GM12878 (cell line): Measurements from ENCODE around the gene WWTR1. TPM values are rescaled to one million over a fixed set of nuclear protein-coding genes. Genes with fewer than 3 reads are reported as not detected.

Experiments
- ATAC-seq: fragments of 200-7000 bp; cut with Tn5 transposase; 3 replicates; pipeline ENCODE4 v1.9.1; 2020; ENCODE audit warnings: mild to moderate bottlenecking, moderate library complexity
- BruUV-seq: library from RNA; stranded (reverse); fragments of 400-500 nt; replicated peaks from 2 replicates; lab custom pipeline; 2021; lab: Mats Ljungman, UMichigan
- CTCF ChIA-PET: fragments of 300-600 bp; sonication (Branson Sonifier 250); formaldehyde crosslinking; extraction: SDS; loops from one replicate; lab custom pipeline; 2021; ENCODE audit warnings: inconsistent platforms; lab: Yijun Ruan, JAX
- POLR2A ChIA-PET: fragments of 350-600 bp; formaldehyde crosslinking; extraction: SDS; loops from one replicate; lab custom pipeline; 2021; ENCODE audit warnings: inconsistent platforms; lab: Charles Lee
- RAD21 ChIA-PET: fragments of 300-600 bp; sonication (Branson Sonifier 250); formaldehyde crosslinking; loops from one replicate; lab custom pipeline; 2023; ENCODE audit warnings: antibody characterized with exemption; ENCODE audit not compliant: unreplicated experiment; lab: Charles Lee
- SMC1A ChIA-PET: fragments of 300-600 bp; sonication (Branson Sonifier 250); formaldehyde crosslinking; loops from one replicate; lab custom pipeline; 2023; ENCODE audit not compliant: unreplicated experiment, uncharacterized antibody; lab: Charles Lee
- DNase-seq: peaks from one replicate; pipeline ENCODE4 v3.0.0-alpha.2; 2011; ENCODE audit warnings: low read depth, low spot score
- FAIRE-seq: peaks from 3 replicates; lab custom pipeline; 2011; peaks lifted over from hg19 to GRCh38; lab: Jason Lieb, UNC
- H2AFZ ChIP-seq: 2 replicates; pipeline ENCODE4 v1.6.0; 2011; ENCODE audit warnings: low read depth, low read length, control low read depth; ENCODE audit not compliant: control insufficient read depth
- H3K27ac ChIP-seq: 2 replicates; pipeline ENCODE4 v1.5.1; 2011; ENCODE audit warnings: control low read depth; ENCODE audit not compliant: control insufficient read depth, insufficient read depth
- H3K27me3 ChIP-seq, 2 experiments: replicated peaks in 1 of 2; 2 replicates each; pipeline versions ENCODE4 v1.6.0 to v1.6.1; 2011; ENCODE audit warnings: low read length in 1 of 2; ENCODE audit not compliant: control insufficient read depth in 2 of 2, insufficient read depth in 2 of 2
- H3K36me3 ChIP-seq, 2 experiments: 2 replicates each; pipeline ENCODE4 v1.5.1; 2011; ENCODE audit warnings: low read length in 1 of 2; ENCODE audit not compliant: control insufficient read depth in 2 of 2, insufficient read depth in 2 of 2
- H3K4me1 ChIP-seq: 2 replicates; pipeline ENCODE4 v1.6.1; 2011; ENCODE audit warnings: mild to moderate bottlenecking, low read length, moderate library complexity, mixed read lengths; ENCODE audit not compliant: control insufficient read depth, insufficient read depth
- H3K4me2 ChIP-seq: 2 replicates; pipeline ENCODE4 v1.6.0; 2011; ENCODE audit warnings: control low read depth; ENCODE audit not compliant: control insufficient read depth, insufficient read depth
- H3K4me3 ChIP-seq: fragments of 200-600 bp; sonication (generic); 2 replicates; pipeline ENCODE4 v1.5.1; 2016
- H3K79me2 ChIP-seq: 2 replicates; pipeline ENCODE4 v1.6.0; 2011; ENCODE audit warnings: low read length; ENCODE audit not compliant: control insufficient read depth, insufficient read depth
- H3K9ac ChIP-seq: 2 replicates; pipeline ENCODE4 v1.8.0; 2011; ENCODE audit warnings: low read length, control low read depth, mixed read lengths; ENCODE audit not compliant: control insufficient read depth, insufficient read depth
- H3K9me3 ChIP-seq: replicated peaks from 3 replicates; pipeline ENCODE4 v1.5.1; 2011; ENCODE audit warnings: mild to moderate bottlenecking, low read length; ENCODE audit not compliant: control insufficient read depth, insufficient read depth
- H4K20me1 ChIP-seq: 2 replicates; pipeline ENCODE4 v1.6.0; 2011; ENCODE audit not compliant: control insufficient read depth, insufficient read depth
- CHD4 ChIP-seq: fragments of 200-600 bp; sonication (generic); IDR thresholded peaks from 2 replicates; pipeline ENCODE4 v1.6.1; 2016; ENCODE audit warnings: mild to moderate bottlenecking
- RFX5 ChIP-seq: IDR thresholded peaks from 2 replicates; pipeline ENCODE4 v1.6.1; 2011; ENCODE audit warnings: low read depth, low read length, improper control_type of control experiment
- ZSCAN29 ChIP-seq: fragments of 450-650 bp; IDR thresholded peaks from 2 replicates; pipeline ENCODE4 v1.6.1; 2017; ENCODE audit warnings: mild to moderate bottlenecking, moderate library complexity
- ZZZ3 ChIP-seq: IDR thresholded peaks from 2 replicates; pipeline ENCODE4 v1.6.1; 2011; ENCODE audit warnings: low read depth; ENCODE audit not compliant: control insufficient read depth, insufficient read length
- WGBS: methylation state at CpG from one replicate; pipeline ENCODE4 v1.1.6; 2016; ENCODE audit warnings: low lambda C conversion rate; ENCODE audit not compliant: insufficient replicate concordance, insufficient coverage; ENCODE audit errors: missing lambda C conversion rate; 5-methylcytosine and 5-hydroxymethylcytosine counted together
- in situ Hi-C: fragments of 300-500 bp; cut with MboI; formaldehyde crosslinking; loops from 9 replicates; pipeline ENCODE4 v1.14.3; 2018; ENCODE audit warnings: mixed read lengths
- intact Hi-C: fragments of 100-400 bp; cut with micrococcal nuclease; formaldehyde crosslinking; loops from one replicate; pipeline ENCODE4 v1.14.2; 2022; ENCODE audit not compliant: unreplicated experiment
- polyA plus RNA-seq, 11 experiments: library from polyadenylated mRNA; depleted of rRNA in 4 of 11; unstranded in 6 of 11; stranded (reverse) in 5 of 11; fragments of >200 nt; fragmentation: Nextera tagmentation in 4 of 11; fragmentation: Illumina TruSeq in 1 of 11; extraction: Ambion mirVana in 4 of 11; extraction: Trizol in 1 of 11; gene quantifications; 1 replicate in 1 of 11; 2 replicates in 10 of 11; pipeline versions ENCODE4 v1.2.1 to v1.2.3, GENCODE V29; 2011 to 2016; ENCODE audit warnings: inconsistent platforms in 2 of 11, missing spikeins in 2 of 11, low read depth in 1 of 11
- total RNA-seq, 4 experiments: library from RNA; depleted of rRNA in 3 of 4; stranded (reverse); fragments of >200 nt in 3 of 4; fragmentation: Illumina TruSeq in 1 of 4; extraction: Trizol in 1 of 4; gene quantifications; 2 replicates each; pipeline versions ENCODE4 v1.2.1 to v1.2.3, GENCODE V29; 2013 to 2021
- TF ChIP-seq, protein P1 (sequence below): fragments of 450-650 bp; IDR thresholded peaks from 2 replicates; pipeline ENCODE4 v1.6.1; 2017; ENCODE audit warnings: mild to moderate bottlenecking, moderate library complexity

Gene WWTR1
- total and polyA plus RNA-seq, 10 of the 15 experiments (the other 5 are each of a cell fraction or from before 2014, with no cell fraction given) = 2.5 to 18.5 (median 5.8) TPM

DNA sequence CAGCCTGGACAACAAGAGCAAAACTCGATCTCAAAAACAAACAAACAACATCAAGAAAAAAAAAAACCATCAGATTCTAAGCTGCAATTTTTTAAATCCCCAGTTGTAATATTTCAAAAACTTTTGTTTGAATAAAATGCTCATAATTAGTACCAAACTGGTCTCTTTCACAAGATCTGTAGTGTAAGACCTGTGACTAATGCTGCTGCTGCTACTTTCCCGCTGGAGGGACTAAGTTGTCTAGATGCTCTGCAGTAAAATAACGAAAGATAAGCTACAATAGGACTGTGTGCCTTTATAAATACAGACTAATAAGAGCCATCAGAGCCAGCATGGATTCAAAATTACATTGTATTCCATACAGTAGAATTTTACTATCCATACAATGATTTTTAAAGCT, 137.9 kb downstream of the WWTR1 start:
- H4K20me1 ChIP-seq = no peaks in the 10 kb centered on the region
- WGBS = 79% methylated on average over 3 of the region's 3 CpGs
- ChIA-PET CTCF (interaction anchor here (0.5 to 2.1 kb wide), 8 partner anchors 11 to 925 kb away, joined by 3 to 9 read pairs (median 5); no protein-coding TSS in a partner anchor), SMC1A (interaction anchor here (0.7 to 2.2 kb wide), 8 partner anchors 11 to 251 kb away, joined by 3 to 10 read pairs (median 6); partner anchors contain the start of gene COMMD2), RAD21 (interaction anchor here (1.1 to 1.8 kb wide), 2 partner anchors 11 to 13 kb away, joined by 3 to 4 read pairs; no protein-coding TSS in a partner anchor), POLR2A (interaction anchor here (0.6 kb wide), 1 partner anchor 27 kb away, joined by 3 read pairs; no protein-coding TSS in a partner anchor)
- H3K4me3 ChIP-seq = no peak overlapping the region
- H3K36me3 ChIP-seq = peaks cover 0 to 4% of the 10 kb centered on the region in 2 experiments; a peak in 3 of 4 replicates
- ATAC-seq = no peak
- in situ Hi-C loops = loop anchor here (25.0 kb wide), 1 partner anchor 667 kb away; no protein-coding TSS in a partner anchor
- no peak for FAIRE-seq
- no peaks in the 10 kb centered on the region for H3K27me3 ChIP-seq
- intact Hi-C loops = no loop called here
- no peak for DNase-seq
- no peaks in the 10 kb centered on the region for H3K79me2 ChIP-seq
- H3K4me1 ChIP-seq = no peaks in the 10 kb centered on the region
- H3K9me3 ChIP-seq = no peaks in the 10 kb centered on the region
- no peak overlapping the region for H3K27ac ChIP-seq
- BruUV-seq = no TSS peak
- no peak overlapping the region for H2AFZ ChIP-seq
- H3K4me2 ChIP-seq = no peak overlapping the region
- TF ChIP-seq CHD4 = no peak
- no peak for TF ChIP-seq ZZZ3
- no peak for TF ChIP-seq RFX5
- TF ChIP-seq, protein P1, sequence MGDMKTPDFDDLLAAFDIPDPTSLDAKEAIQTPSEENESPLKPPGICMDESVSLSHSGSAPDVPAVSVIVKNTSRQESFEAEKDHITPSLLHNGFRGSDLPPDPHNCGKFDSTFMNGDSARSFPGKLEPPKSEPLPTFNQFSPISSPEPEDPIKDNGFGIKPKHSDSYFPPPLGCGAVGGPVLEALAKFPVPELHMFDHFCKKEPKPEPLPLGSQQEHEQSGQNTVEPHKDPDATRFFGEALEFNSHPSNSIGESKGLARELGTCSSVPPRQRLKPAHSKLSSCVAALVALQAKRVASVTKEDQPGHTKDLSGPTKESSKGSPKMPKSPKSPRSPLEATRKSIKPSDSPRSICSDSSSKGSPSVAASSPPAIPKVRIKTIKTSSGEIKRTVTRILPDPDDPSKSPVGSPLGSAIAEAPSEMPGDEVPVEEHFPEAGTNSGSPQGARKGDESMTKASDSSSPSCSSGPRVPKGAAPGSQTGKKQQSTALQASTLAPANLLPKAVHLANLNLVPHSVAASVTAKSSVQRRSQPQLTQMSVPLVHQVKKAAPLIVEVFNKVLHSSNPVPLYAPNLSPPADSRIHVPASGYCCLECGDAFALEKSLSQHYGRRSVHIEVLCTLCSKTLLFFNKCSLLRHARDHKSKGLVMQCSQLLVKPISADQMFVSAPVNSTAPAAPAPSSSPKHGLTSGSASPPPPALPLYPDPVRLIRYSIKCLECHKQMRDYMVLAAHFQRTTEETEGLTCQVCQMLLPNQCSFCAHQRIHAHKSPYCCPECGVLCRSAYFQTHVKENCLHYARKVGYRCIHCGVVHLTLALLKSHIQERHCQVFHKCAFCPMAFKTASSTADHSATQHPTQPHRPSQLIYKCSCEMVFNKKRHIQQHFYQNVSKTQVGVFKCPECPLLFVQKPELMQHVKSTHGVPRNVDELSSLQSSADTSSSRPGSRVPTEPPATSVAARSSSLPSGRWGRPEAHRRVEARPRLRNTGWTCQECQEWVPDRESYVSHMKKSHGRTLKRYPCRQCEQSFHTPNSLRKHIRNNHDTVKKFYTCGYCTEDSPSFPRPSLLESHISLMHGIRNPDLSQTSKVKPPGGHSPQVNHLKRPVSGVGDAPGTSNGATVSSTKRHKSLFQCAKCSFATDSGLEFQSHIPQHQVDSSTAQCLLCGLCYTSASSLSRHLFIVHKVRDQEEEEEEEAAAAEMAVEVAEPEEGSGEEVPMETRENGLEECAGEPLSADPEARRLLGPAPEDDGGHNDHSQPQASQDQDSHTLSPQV = no peak
- TF ChIP-seq ZSCAN29 = no peak
- no peak overlapping the region for H3K9ac ChIP-seq
